GM18508 (cell line): ENCODE data around the gene ARHGAP22.

Source experiments
- ATAC-seq: cut with Tn5 transposase; IDR thresholded peaks from one replicate; pipeline ENCODE4 v1.9.1; 2021; ENCODE audit warnings: moderate number of reproducible peaks; ENCODE audit not compliant: insufficient read depth, unreplicated experiment

The ARHGAP22 gene

GRCh38 chr10:48457949-48458661 lies 146.8 kb downstream of the ARHGAP22 start:
- ATAC-seq: no peak

GRCh38 chr10:48456808-48457761 lies 147.8 kb downstream of the ARHGAP22 start:
- ATAC-seq: no peak

- no peak for ATAC-seq
These were observed 148.5 kb downstream of the ARHGAP22 start for GRCh38 chr10:48456361-48456804.

- ATAC-seq: no peak
These were observed 149.3 kb downstream of the ARHGAP22 start for GRCh38 chr10:48455392-48456151.

GRCh38 chr10:48455055-48455391 lies 149.8 kb downstream of the ARHGAP22 start:
- no peak for ATAC-seq

GRCh38 chr10:48454302-48455054 lies 150.4 kb downstream of the ARHGAP22 start:
- ATAC-seq: no peak

DNA sequence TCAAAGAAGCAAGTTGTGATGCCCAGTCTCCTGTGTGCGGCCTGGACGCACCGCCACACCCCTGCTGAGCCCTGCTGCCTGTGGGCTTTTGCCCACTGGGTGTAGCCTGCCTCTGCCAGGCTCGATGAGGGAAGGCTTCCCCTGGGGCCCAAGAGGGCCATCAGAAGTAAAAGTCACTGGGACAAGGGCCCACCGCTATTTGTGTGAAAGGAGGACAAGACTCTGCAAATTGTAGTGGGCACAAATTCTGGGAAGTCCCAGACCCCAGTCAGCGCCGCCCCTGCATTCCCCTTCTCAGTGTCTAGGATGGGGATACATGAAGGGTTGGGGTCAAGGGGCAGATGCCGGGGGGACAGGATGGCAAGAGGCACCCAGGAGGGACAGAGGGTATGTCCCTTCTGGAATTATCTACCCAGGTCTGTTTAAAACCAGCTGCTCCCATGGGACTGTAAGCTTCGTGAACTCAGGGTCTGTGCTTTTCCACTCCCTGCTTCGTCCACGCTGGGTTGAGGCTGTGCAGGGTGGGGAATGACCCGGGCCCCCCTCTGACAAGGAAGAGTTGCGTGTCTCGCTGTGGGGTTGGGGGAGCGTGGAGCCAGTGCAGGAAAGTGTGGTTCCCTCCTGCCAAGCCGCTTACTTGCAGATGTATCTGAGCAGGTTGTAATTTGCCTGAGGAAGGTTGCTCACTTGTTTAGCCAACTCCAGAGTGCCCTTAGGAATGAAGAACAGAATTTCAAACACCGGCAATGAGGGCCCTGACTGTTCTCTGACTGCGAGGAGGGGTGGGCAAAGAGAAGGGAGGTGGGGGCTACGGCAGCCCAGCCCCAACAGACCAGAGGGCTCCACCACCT lies 151.2 kb downstream of the ARHGAP22 start:
- ATAC-seq: no peak

- ATAC-seq: no peak
These were observed 151.9 kb downstream of the ARHGAP22 start for GRCh38 chr10:48452879-48453412.

GRCh38 chr10:48451969-48452878 lies 152.6 kb downstream of the ARHGAP22 start:
- no peak for ATAC-seq

DNA sequence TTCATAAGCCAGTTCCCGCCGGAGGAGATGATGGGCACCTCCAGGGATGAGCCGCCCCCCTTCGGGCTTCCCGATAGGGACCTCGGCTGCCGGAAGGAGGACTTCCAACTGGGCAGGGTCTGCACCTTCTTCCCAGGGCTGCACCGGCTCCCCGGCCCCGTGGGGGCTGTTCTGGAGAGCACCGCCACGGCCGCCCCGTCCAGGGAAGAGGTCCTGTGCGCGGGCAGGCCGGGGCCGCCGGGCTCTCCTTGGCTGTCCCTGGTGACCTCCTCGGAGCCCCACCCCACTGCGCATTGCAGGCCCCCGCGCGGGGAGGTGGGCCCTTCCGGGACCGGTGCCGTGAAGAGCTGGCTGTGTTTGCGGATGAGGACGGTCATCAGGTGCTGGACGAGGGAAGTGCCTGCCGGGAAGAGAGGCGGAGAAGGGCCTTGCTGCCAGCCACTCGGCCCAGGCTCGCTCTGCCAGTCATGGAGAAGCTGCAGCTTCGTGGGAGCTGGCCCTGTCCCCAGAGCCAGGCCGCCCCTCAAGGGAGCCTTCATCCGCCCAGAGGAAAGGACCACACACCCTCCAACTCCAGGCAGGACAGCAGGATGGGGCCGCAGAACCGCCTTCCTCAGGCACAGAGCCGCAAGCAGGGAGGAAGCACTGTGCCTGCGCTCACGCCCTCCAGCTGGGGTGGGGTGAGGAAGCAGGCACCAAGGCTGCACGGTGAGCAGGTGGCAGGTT lies 154.0 kb downstream of the ARHGAP22 start:
- no peak for ATAC-seq

DNA sequence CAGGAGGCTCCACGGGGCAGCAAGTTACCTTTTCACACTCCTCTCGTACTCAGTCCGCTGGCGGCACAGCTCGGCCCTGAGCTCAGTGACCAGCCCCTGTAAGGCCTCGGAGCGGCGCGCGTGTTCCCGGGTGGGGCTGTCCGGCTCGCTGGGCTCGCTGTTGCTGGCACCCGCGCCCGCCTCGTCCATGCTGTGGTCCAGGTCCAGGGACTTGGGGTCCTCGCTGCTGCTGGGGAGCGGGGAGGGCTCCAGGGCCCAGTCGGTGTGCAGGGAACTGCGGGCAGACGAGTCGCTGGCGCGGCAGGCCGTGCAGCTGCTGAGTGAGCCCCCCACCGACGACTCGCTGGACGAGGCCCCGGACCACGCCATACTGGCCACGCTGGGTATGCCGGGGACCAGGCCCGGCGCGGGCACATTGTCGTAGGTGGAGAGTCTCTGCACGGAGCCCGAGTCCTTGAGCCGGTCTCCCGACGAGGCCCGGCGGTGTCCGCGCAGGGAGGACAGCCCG lies 154.6 kb downstream of the ARHGAP22 start:
- ATAC-seq: no peak

- ATAC-seq: no peak
These were observed 155.2 kb downstream of the ARHGAP22 start for GRCh38 chr10:48449501-48450232.

DNA sequence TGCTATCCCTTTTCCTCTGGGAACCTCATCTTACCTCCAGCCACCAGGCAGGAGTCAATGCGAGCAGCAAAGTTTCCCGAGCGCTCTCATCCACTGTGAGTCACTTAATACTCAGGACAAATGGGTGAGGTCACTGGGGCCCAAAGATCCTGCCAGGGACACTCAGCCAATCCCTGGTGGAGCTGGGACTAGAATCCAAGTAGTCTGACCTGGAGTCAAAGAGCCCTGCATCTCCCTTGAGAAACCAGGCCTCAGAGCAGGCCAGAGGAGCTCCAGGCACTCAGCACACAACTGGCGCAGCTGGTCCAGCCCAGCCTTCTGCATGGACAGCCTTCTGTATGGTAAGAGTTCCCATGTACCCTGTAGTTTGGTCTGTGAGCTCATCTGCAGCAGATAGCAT lies 156.1 kb downstream of the ARHGAP22 start:
- ATAC-seq: no peak

DNA sequence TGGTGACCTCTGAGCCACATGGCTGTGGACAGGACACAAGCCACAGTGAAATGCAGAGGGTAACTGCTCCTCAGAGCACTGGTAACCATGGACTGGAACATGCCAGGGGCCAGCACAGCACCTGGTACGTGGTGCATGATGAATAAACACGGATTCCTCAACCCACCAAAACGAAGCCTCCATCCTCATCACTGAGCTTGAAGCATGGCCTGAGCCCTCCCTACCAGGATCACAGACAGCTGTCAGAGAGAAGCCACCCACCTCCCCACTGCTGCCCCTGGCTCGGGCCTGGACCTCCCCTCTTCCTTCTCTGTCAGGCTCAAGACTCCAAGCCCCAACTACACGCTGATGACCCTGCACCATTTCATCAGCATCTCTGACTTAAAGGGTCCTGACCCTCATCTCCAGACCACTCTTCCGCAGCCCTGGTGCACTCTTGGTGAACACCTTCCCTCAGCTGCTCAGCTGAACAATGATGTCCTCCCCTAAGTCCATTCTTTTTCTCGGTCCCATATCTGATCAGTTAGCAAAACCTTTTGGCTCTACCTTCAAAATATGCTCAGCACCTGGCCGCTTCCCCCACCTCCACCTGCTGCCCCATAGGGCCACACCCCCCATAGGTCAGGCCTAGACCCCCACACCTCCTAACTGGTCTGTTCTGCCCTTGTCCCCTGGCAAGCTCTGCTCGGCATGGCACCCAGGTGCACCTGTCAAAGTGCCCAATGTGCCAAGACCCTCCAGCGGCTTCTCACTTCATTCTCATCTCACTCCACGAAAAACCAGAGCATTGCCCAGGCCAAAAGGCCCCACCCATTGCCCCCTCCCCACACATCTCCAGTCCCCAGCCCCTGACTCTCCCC lies 157.3 kb downstream of the ARHGAP22 start:
- no peak for ATAC-seq

- ATAC-seq: no peak
These were observed 158.1 kb downstream of the ARHGAP22 start for GRCh38 chr10:48446785-48447184.
